ENCODE measurements around the gene UTP4. TPM values are rescaled to one million over a fixed set of nuclear protein-coding genes. Genes with fewer than 3 reads are reported as not detected.

UTP4 gene
- 10 to 100 TPM; 10.1 to 79.4 (median 17.6) TPM for total RNA-seq

DNA sequence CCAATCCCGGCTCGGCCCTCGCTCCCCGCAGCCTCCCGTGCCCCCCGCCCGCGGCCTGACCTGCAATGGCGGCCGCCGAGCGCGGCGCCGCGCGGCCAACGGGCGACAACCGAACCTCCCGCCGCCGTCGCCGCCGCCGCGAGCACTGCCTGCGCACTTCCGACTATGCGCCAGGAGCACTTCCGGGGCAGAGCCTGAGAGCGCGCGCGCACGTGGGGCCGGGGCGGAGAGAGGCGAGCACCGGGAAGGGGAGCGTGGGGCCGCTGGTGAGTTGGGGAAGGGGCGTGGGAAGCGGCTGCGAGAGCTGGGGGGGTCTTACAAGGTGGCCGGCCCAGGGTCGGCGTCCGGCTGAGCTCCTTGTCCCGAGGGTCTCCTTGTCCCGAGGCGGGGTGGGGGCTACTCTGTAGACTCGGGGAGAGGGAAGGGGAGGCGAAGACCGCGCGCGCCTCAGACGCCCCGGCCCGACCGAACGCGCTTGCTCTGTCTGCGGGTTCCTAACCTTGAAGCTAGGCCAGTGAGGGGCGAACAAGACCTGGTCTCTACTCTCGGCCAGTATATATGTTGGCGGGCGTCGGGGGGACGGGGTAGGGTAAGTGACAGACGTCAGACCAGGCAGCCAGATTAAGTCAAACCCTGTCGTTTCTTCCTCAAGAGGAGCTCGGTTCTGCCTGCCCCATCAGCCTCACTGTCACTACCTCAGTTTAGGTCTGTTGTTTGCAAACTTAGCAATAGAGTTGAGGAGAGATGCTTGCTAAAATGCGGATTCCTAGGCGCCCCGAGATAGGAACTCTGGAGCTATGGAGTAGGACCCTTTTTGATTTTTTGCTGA is at the start of gene UTP4, which contains the start of gene CHTF8:
UTP4 (plus strand) TSS at position 226 of the 829 bp plus-strand sequence. CDS start 811 bp downstream, outside the sequence.
CHTF8 (minus strand) TSS at position 165 of the 829 bp plus-strand sequence. CDS start 11,130 bp downstream, outside the sequence.
- in situ Hi-C loops (cut with MboI; ENCODE audit: low pct_ligation_motif_present in 1 of 4, low pct_unique_long_range_greater_than_20kb in 1 of 4, low sequenced_read_pairs in 3 of 4) (no loop called here), intact Hi-C loops (cut with DNase I; ENCODE audit: low total_unique reads) (no loop called here)
- peak; percentile 69 for TF ChIP-seq POLR2A (IDR thresholded peaks at IDR 0.05)
- TF ChIP-seq POLR2AphosphoS5 (IDR thresholded peaks at IDR 0.05), result peak; percentile 91 to 98 (median 96)
- no peak for TF ChIP-seq CTCF (IDR thresholded peaks at IDR 0.05)
- peaks cover 7 to 37% (median 27%) of the 10 kb centered on the region in 4 donors for H3K4me1 ChIP-seq
- H3K27me3 ChIP-seq, result no peaks in the 10 kb centered on the region
- H3K4me3 ChIP-seq, result peak within 1 kb of the TSS; percentile 75 to 100 (median 97)
- peak; percentile 88 for DNase-seq
- peak within 1 kb of the TSS; percentile 91 to 95 (median 93) for H3K27ac ChIP-seq
- H3K9me3 ChIP-seq, result no peaks in the 10 kb centered on the region
- WGBS, 2 donors (ENCODE audit: low coverage in 1 of 2), result 1% methylated on average over 68 of the region's 78 CpGs; no CpG with 5 or more reads in 1 of the 2 donors
- H3K36me3 ChIP-seq, result peaks cover 0 to 9% (median 0%) of the 10 kb centered on the region in 4 donors

DNA sequence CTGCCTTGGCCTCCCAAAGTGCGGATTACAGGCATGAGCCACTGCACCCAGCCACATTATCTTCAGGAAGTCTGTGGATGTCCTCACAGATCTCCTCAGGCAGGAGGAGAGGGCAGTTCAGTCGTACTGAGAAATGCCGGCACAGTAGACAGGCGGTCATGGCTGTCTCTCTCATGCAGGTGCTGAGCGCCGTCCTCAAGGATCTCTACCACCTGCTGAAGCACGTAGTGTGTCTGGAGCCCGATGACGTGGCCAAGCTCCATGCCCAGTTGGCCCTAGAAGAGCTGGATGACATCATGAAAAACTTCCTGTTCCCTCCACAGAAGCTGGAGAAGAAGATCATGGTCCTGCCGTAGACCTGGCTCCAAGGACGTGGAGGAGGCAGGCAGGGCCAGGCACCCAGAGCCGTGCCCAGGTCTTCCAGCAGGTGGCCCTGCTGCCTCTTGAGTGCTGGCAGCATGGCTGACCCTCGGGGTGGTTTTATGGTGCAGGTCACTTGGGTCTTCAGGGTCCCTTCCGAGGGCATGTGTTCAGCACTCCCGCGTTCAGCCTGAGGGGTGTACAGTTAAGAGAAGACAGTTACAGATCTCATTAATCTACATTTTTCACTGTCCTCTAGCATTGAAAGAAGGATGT is 49.0 kb upstream of the UTP4 start:
- Histone ChIP-seq H3K4me1 (no peaks in the 10 kb centered on the region), H3K27ac (no peak overlapping the region), H3K4me3 (no peak overlapping the region), H3K36me3 (no peaks in the 10 kb centered on the region), H3K27me3 (no peaks in the 10 kb centered on the region), H3K9me3 (no peaks in the 10 kb centered on the region)
- no peak for TF ChIP-seq POLR2AphosphoS5 (IDR thresholded peaks at IDR 0.05)
- no peak for TF ChIP-seq EP300 (IDR thresholded peaks at IDR 0.05; ENCODE audit: low read depth)
- TF ChIP-seq CTCF (IDR thresholded peaks at IDR 0.05), result no peak
- no peak for TF ChIP-seq POLR2A (IDR thresholded peaks at IDR 0.05)
- DNase-seq, result no peak
- in situ Hi-C loops (cut with MboI; ENCODE audit: low pct_ligation_motif_present in 1 of 4, low pct_unique_long_range_greater_than_20kb in 1 of 4, low sequenced_read_pairs in 3 of 4) (loop anchor here in 1 of 4 donors (25.0 kb wide), 1 partner anchor 446 kb away; the partner anchor contains the start of gene CDH3), intact Hi-C loops (cut with DNase I; ENCODE audit: low total_unique reads) (no loop called here)
- 89 to 96% methylated on average over 4 to 14 of the region's 16 CpGs for WGBS, 2 donors (ENCODE audit: low coverage in 1 of 2)

GRCh38 chr16:69084289-69084688 is 48.2 kb upstream of the UTP4 start:
- intact Hi-C loops (cut with DNase I; ENCODE audit: low total_unique reads) (no loop called here), in situ Hi-C loops (cut with MboI; ENCODE audit: low pct_ligation_motif_present in 1 of 4, low pct_unique_long_range_greater_than_20kb in 1 of 4, low sequenced_read_pairs in 3 of 4) (loop anchor here in 1 of 4 donors (25.0 kb wide), 1 partner anchor 447 kb away; the partner anchor contains the start of gene CDH3)
- H3K9me3 ChIP-seq, result no peaks in the 10 kb centered on the region
- H3K4me1 ChIP-seq, result no peaks in the 10 kb centered on the region
- TF ChIP-seq EP300 (IDR thresholded peaks at IDR 0.05; ENCODE audit: low read depth) (no peak), POLR2AphosphoS5 (IDR thresholded peaks at IDR 0.05) (no peak), CTCF (IDR thresholded peaks at IDR 0.05) (no peak), POLR2A (IDR thresholded peaks at IDR 0.05) (no peak)
- no peaks in the 10 kb centered on the region for H3K27me3 ChIP-seq
- WGBS, 2 donors (ENCODE audit: low coverage in 1 of 2), result 66 to 80% methylated on average over 1 to 2 of the region's 2 CpGs
- no peak overlapping the region for H3K27ac ChIP-seq
- DNase-seq, result no peak
- no peak overlapping the region for H3K4me3 ChIP-seq
- no peaks in the 10 kb centered on the region for H3K36me3 ChIP-seq
